HG02870 (cell line): ENCODE results near the gene MGLL.
A peak's percentile ranks its signal among the peaks of the same experiment; 100 is the strongest.
"Not testable (repeated sequence)": the region's sequence is repeated elsewhere in the genome, so short reads cannot be mapped to it uniquely, and the experiment has no call there.

Experiments used
- ATAC-seq: cut with Tn5 transposase; IDR thresholded peaks from one replicate; pipeline ENCODE4 v1.9.1; 2021; ENCODE audit warnings: mild to moderate bottlenecking, moderate library complexity; ENCODE audit not compliant: unreplicated experiment

Gene MGLL

DNA sequence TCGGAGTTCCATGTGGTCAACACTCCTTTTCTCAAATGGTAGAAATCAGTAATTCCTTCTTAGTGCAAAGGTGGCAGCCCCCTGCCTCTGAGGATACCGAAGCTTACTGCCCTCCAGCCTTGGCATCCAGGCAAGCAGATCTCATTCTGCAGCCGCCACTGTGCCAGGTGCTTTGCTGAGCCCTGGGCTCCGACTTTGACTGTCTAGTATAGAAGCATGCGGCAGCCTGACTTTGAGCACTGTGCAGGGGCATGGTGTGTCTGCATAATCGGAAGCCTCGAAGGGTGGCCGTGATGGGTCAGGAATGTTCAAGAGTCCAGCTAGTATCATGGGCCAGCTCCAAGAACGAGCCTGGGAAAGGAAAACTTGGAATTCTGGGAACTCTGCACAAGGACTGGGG is 109.9 kb downstream of the MGLL start:
- ATAC-seq, result no peak

DNA sequence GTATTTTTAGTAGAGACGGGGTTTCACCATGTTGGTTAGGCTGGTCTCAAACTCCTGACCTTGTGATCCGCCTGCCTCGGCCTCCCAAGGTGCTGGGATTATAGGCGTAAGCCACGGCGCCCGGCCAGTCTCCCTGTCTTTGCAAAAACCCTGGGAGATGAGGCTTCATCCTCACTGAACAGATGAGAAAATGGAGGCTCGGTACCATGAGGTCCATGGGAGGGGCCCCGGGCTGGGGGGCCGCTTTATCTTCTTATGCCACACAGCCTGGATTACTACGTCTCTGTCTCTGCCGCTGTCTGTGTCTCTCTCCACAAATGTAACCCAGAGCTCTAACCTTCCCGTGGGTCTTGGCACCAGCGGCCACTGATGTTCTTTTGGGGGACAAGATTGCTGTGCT is 110.4 kb downstream of the MGLL start:
- no peak for ATAC-seq

DNA sequence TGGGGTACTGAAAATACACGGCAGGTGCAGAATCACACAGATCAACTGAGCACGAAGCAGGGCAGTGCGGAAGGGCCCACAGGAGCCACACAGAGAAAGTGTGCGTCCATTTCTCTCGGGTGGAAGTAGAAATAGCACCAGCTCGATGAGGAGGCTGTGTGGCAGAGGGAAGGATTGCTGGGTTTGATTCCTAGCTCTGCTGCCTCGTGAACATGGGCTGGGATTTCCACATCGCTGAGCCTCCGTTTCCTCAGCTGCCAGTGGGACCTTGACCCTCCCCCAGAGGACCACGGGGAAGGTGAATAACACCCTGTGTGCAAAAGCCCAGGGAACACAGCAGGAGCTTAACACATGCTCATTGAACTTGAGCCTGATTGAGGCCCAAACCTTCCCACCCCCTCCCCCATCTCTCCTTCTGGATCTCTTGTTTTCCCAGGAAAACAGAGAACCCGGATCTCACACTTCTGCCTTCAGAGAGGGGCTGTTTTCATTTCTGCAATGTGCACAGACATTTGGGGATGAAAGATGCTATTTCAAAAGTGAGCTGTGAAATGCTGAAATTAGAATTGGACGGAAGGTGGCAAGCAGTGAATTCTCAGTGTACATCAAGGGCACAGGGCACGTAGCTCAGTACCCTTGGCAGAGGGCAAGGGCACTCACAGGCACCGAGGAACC is 111.2 kb downstream of the MGLL start:
- no peak for ATAC-seq

DNA sequence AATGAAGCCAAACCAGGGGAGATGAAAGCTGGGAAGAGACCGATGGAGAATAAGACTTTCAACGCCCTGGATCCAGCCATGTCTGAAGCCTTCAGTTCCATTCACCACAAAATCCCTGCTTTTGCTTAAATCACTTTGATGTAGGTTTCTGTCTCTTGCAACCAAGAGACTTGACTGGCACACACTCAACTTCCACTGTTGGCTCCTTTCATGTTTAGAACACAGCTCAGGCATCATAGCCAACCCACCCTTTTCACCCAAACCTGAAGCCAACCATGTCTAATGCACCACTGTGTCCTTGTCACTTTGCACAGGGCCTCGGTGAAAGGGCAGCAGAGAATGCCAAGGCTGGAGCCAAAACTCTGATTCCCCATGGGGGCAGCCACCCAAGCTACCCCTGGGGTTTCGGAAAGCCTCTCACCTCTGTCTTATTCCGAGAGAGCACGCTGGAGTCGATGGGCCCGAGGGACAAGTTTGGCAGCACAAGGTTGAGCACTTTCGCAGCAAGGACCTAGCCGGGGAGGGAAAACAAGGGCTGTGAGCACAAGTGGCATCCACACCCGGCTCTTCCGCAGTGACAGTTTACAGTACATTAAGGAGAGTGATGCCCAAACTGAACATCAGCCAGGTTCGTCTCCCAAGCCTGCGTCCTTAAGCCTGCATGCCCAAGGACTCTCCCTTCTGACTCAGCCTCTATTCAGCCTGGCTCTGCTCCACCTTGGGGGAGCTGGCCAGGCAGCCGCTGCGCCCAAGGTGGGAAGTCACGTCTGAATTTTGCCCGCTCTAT is 112.0 kb downstream of the MGLL start:
- no peak for ATAC-seq

DNA sequence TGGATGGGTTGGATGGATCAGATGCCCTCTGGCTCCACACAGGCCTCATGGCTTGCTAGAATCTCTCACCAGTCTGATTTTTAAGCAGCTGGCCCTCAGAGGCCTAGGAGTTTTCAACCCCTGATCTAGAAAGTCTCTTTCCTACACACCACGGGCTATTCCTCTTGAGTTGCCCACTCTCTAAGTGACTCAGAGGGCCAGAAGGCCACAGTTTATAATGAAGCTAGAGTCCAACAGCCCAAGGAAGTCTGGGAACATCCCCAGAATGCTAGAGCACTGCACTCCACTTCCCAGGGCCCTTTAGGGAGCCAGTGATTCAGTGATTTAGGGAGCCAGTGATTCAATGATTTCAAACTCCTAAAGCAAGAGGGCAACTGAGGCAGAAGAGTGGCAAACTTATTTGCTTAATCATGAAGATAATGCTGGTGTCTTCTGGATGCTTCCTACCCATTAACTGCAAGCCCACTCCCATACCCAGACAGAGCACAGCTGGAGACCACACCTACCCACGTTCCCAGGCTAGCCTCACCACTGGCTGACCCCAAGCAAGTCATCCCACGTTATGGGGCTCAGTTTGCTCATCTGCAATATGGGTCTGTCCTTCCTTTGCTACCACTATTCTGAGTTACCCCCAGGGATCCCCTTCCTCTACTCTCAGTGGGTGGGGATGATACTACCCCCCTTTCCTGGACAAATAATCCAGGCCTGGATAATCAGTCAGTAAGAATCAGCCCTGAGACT is 112.8 kb downstream of the MGLL start:
- ATAC-seq, result no peak

DNA sequence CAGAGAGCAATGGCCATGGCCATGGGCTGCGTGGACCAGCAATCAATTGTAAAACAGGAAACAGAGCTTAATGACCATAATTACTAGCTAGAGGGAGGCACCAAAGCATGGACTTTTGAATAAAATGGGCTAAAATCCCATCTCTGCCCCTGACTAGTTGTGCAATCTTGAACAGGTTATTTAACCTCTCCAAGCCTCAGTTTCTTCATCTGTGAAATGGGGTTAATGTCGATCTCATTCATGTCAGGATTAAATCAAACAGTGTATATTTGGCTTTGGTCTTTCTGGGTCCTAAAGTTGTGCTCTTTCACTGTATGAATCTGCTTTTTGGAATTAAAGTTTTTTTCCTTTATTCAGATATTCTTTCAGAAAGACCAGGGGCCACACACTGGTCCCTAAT is 113.5 kb downstream of the MGLL start:
- ATAC-seq, result no peak

DNA sequence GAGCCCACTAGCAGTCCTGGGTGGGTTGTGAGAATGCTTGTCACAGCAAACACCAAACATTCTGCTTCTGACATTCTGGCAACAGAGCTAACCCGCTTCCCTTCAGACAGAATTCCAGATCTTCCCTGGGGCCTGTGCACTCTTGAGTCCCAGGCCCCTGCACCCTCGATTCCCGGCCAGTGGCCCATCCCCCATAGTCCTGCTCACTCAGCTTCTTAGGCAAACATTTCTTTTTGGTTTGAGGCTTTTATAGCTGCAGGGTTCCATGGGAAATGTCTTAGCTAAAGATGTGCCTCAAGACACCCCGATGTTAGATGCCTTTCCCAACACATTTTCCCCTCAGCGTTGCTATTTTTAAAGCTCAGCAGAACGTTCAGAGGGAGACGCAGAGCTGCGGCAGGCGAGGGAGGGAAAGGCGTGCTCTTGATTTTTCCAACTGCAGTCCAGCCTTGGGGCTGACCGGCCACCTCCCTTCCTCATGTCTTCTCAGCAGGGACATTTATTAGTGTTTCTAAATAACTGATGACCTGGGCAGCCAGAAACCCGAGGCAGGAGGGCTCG is 114.4 kb downstream of the MGLL start:
- no peak for ATAC-seq

DNA sequence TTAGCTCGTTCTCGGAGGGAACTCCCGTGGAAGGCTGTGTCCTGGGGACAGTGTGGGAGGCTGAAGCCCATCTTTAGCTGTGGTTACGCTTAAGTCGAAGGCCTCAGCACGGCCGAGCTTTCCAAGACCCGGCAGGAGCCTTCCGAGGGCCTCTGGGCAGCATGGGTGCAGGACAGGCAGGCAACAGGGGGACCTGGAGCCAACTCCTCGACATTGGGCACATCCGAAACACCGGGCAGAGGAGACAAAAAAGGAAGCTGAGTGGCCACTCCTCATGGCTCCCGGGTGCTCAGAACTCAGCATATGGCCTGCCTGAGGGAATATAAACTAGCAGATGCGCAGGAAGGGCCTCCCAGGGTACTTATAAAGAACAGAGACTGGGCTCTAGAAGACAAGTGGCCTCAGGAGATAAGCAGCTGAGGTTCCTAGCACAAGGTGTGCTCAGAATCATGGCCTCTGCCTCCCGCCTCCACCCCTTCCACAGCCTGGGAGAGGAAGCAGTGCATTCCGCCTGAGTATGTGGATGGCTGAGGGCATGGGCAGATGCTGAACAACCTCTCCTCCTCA is 115.4 kb downstream of the MGLL start:
- ATAC-seq, result no peak

DNA sequence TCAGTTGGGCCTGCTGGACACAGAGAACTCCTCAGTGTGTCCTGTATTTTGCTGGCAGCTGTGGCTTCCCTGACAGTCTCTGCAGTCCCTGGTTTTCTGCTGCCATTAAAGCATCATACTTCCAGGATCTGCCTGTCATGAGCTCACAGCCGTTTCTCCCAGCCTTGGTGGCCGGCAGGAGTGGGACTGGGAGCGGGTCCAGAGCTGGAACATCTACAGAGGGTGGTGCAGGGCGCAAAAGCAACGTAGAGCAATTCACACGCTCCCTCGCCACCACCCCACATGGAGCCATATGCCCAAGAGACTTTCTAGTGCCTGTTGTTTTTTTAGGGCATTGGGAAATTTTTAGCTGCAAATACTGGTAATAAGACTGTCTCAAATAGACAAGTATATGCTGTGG is 116.0 kb downstream of the MGLL start:
- ATAC-seq, result no peak

DNA sequence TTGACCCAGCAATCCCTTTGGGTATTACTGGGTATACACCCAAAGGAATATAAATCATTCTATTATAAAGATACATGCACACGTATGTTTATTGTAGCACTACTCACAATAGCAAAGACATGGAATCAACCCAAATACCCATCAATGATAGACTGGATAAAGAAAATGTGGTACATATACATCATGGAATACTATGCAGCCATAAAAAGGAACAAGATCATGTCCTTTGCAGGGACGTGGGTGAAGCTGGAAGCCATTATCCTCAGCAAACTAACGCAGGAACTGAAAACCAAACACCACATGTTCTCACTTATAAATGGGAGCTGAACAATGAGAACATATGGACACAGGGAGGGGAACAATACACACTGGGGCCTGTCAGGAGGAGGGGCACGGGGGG is 117.5 kb downstream of the MGLL start:
- ATAC-seq, result not testable (repeated sequence)

DNA sequence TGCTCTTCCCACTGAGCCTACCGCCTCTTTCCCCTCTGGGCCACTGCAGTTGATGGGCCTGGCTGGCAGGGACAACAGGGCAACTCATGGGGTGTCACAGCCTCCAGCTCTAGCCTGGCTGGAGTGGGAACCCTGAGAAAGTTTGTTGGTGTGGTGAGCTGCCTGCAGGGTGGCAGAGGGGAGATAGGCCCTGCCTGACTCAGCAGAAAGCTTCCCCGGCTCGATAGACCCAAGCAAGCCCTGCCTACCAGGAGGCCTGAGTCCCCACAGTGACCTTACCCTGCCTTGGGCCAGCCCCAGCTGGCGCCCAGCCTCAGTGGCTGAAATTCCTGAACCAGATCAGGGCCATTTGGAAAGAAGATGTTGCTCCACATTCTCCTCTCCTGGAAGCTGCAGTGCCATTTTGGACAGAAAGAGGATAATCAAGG is 120.2 kb downstream of the MGLL start:
- ATAC-seq, result no peak

DNA sequence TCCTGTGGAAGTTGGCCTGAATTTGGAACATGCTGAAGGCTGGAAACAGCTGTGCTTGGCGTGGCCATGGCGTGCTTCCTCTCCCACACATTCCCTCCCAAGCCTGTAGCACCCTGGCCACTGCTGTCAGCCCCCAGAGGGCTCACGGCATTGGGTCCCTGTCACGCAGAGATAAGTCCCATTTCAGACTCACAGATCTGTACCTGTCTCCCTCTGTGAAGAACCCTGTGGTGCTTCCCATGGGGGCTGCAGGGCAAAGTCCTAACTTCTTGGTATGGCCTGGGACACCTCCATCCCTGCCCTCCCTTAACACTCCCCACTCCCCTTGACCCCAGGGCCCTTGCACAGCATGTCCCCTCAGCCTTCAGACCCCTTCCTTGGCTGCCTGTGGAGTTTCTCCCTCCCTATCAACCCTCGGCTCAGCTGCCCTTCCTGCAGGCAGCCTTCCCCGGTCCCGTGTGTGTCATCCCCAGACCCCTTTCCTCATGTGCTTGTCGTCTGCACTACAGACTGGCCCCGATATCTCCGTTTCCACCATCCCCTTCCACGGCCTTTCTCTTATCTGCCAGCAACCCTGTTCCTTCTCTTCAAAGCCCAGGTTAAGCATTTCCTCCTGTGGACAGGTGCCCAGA is 120.9 kb downstream of the MGLL start:
- no peak for ATAC-seq

DNA sequence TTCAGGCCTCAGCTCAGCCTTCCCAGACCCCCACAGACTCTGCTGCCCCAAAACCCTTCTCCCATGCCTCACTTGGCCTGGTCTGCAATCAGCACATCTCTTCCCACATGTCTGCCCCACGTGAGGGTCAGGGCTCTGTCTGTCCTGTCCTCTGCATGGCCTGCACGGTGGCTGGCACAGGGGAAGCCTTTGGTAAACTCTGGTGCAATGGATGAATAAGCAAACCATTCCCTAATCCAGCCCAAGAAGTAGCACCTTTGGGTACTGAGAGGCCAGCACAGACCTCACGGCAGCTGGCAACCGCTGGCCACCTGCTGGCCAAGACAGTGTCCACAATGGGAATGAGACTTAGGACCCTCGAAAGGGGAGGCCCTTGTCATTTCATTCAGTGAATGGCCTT is 121.9 kb downstream of the MGLL start:
- ATAC-seq, result no peak

DNA sequence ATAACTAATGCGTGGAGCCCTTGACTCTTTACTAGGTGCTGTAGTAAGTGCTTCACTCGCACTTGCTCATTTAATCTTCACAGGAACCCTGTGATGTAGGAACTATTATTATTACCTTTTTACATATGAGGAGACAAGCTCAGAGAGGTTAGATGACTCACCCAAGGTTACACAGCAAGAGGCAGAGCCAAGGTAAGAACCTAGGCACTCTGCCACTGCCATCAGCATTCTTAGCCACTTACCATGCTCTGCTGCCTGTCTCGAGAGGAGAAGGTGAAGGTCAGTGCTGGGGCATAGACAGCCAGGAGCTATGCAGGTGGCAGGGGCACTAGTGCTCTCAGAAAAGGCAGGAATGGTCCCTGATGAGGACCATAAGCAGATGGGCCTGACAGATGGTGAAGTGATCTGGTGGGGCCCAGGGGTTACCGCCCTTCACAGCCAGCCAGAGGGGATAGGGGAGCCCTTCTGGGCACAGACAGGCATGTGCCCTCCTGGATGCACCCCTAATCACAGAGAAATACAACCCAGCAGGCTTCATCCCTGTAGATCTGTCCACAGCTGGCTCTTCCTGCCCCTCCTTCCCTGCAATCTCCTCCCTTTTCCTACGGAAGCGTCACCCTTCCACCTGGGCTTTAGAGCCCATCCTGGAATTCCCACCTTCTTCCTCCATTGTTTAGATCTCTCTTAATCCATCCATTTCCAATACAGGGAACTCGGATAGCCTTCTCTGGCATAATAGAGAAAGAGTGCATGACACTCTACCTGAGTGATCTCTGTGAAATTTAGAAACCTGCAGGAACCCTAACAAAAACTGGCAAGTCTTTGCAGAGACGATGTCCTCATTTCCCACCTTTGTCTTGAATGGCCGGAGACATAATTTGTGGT is 122.7 kb downstream of the MGLL start:
- ATAC-seq, result no peak

DNA sequence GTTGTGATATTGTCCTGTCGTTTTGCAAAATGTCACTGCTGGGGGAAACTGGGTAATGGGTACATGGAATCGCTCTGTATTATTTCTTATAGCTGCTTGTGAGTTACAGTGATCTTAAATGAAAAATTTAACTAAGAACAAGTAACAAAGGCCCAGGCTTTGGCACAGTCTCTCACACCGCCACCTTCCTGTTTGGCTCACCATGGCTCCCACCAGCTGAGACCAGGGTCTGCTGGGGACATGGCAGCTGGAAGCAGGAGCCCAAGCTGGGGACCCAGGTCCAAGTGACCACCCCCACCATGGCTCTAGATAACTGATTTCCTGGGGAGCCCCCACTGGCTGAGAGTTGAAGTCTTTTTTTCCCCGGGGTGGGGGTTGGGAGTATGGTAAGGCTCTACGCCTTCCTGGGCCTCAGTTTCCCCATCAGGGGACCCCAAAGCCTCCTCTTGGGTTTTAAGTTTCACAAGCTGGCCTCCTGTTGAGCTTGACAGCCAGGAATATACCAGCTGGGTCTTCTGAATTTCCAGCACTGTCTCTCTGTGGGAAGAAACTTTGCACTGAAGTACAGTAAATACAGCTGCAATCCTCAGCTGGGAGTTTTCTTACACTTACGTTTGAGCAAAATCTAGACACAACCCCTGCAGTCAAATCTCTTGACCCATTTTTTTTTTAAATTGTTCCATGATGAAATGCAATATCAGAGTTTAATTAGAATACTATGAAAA is 123.5 kb downstream of the MGLL start:
- no peak for ATAC-seq

DNA sequence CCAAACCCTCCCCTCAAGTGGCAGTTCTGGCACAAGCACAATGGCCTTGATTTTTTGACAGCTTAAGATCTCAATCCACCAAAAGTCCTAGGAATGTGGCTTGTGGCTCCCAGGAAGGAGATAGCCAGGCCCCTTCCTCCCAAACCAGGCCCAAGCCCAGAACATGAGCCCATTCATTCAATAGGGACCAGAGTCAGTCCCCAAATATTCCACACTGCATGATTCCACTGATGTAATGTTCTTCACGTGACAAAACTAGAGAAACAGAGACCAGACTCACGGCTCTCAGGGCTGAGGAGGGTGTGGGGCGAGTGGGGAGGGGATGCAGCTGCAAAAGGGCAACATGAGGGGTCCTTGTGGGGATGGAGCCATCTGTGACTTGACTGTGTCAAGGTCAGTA is 124.0 kb downstream of the MGLL start:
- ATAC-seq, result no peak

DNA sequence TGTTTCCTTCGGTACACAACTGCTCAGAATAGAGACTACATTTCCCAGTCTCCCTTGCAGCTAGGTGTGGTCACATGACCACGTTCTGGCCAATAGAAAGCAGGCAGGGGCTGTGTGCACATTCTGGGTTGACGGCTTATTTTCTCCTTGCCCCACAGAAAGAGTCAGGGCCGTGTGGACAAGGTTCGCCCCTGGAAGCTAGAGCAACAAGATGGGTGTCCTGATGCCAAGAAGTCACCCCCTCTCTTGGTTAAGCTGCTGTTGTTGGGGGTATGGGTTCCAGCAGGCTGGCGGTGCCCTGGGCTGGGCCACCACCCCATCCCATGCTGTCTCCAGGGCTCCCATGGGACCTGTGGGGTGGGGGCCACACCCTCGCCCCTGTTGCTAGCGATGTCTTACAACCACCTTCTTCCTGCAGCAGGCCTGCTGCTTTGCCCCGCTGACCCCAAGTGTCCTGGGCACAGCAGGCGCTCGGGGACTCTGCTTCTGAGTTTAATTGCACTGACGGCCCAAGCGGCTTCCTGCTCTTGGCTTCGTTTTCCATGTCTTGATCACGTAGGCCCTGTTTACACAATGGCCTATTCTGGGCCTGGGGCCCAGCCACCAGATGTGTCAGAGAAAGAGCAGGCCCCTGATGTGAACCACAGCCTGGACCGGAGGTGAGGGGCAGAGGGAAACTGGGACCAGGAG is 124.6 kb downstream of the MGLL start:
- peak; percentile 65 for ATAC-seq

DNA sequence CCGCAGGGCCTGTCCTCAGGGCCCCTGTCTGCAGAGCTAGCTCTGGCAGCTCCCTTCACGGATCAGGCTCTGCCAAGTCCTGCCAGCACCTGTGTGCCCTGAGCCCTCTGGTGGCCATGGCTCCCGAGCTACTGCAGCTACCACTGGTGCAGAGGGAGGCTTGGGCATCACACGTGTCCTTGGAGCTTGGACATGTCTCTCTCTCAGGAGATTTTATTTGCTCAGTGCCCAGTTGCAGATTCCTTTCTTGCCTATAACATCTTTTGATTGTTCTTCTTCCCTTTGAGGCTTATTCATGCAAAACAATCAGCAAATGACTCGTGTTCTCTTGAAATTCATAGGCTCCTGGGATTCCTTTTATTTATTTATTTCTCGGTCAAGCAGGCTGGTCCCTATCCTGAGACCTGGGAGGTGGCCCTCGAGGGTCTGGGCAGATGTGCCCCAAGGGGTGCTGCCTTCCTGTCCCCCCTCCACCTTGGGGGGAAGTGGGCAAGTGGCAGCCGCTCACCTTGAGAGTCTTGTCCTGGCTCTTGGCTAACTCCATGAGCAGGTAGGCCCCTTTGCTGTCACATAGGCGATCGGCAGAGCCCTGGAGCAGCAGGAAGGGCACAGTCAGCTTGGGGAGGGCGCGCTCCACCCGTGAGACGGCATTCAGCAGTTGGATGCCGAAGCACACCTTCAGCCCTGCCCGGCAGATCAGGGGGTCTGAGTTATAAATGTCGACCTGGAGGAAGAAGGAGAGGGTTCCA is 127.7 kb downstream of the MGLL start:
- ATAC-seq, result no peak
